ENCODE data around the gene CALN1. TPM values are rescaled to one million over a fixed set of nuclear protein-coding genes. Genes with fewer than 3 reads are reported as not detected.

Gene CALN1
- total and polyA plus RNA-seq, 2 donors: 0.13 to 0.42 TPM

- H3K27ac ChIP-seq (ENCODE audit: low read depth): no peak overlapping the region
- no peaks in the 10 kb centered on the region for H3K4me1 ChIP-seq (ENCODE audit: insufficient read depth)
- no peak overlapping the region for H3K4me3 ChIP-seq (ENCODE audit: low read depth, low read length)
- 88% methylated on average over 3 of the region's 3 CpGs for WGBS
- no peaks in the 10 kb centered on the region for H3K36me3 ChIP-seq (ENCODE audit: insufficient read depth)
- DNase-seq (ENCODE audit: extremely low spot score): no peak
Observed at GRCh38 chr7:72156671-72157070, 255.5 kb downstream of the CALN1 start.

- WGBS: 79% methylated on average over 5 of the region's 5 CpGs
- no peak for DNase-seq (ENCODE audit: extremely low spot score)
- no peak overlapping the region for H3K27ac ChIP-seq (ENCODE audit: low read depth)
Observed at GRCh38 chr7:72153132-72153512, 259.0 kb downstream of the CALN1 start.

GRCh38 chr7:72152161-72153131 is 259.7 kb downstream of the CALN1 start:
- Histone ChIP-seq H3K4me3 (ENCODE audit: low read depth, low read length) (no peak overlapping the region), H3K27ac (ENCODE audit: low read depth) (no peak overlapping the region), H3K36me3 (ENCODE audit: insufficient read depth) (no peaks in the 10 kb centered on the region), H3K4me1 (ENCODE audit: insufficient read depth) (no peaks in the 10 kb centered on the region)
- DNase-seq (ENCODE audit: extremely low spot score): no peak
- 60% methylated on average over 7 of the region's 7 CpGs for WGBS

More at GRCh38 chr7:72153132-72153512, 259.0 kb downstream of the CALN1 start:
- no peaks in the 10 kb centered on the region for H3K4me1 ChIP-seq (ENCODE audit: insufficient read depth)
- no peaks in the 10 kb centered on the region for H3K36me3 ChIP-seq (ENCODE audit: insufficient read depth)
- no peak overlapping the region for H3K4me3 ChIP-seq (ENCODE audit: low read depth, low read length)

DNA sequence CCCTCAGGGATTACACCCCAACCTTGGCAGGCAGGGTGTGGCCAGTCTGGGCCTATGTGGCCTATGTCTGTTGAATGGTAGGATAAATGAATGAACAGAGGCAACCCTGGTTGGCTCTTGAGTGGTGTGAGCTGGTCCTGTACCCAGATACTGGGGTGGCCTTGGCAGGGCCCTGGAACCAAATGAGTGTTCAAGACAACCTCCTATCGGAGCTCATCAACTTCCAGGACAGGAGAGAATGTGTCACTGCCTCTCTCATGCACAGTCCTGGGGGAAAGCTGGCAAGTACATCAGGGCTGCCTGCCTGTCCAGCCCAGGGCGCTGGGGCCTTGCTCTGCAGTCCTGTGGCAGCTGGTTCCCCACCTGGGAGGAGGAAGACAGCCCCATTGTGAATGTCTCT is 271.6 kb downstream of the CALN1 start:
- Histone ChIP-seq H3K4me1 (ENCODE audit: insufficient read depth) (no peaks in the 10 kb centered on the region), H3K4me3 (ENCODE audit: low read depth, low read length) (no peak overlapping the region), H3K36me3 (ENCODE audit: insufficient read depth) (no peaks in the 10 kb centered on the region), H3K27ac (ENCODE audit: low read depth) (no peak overlapping the region)
- 79% methylated on average over 2 of the region's 2 CpGs for WGBS
- no peak for DNase-seq (ENCODE audit: extremely low spot score)

DNA sequence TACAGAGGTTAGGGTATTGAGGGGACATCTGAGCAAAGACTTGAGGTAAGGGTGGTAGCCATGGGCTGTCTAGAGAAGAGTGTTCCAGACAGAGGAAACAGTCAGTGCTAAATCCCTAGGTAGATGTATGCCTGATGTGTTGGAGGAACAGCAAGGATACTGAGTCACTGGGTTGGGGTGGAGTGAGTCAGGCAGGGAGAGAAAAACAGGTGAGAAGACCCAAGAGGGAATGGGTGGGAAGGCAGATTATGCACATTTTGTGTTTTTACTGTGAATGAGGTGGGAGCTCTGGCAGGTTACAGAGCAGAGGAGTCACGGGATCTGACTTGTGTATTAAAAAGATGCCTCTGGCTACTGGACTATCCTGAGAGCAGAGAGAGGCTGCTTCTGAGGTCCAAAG is 285.0 kb downstream of the CALN1 start:
- Histone ChIP-seq H3K4me3 (ENCODE audit: low read depth, low read length) (no peak overlapping the region), H3K36me3 (ENCODE audit: insufficient read depth) (no peaks in the 10 kb centered on the region), H3K4me1 (ENCODE audit: insufficient read depth) (no peaks in the 10 kb centered on the region), H3K27ac (ENCODE audit: low read depth) (no peak overlapping the region)
- WGBS: 67% methylated on average over 1 of the region's 1 CpG
- DNase-seq (ENCODE audit: extremely low spot score): no peak

GRCh38 chr7:72123913-72124312 is 288.2 kb downstream of the CALN1 start:
- H3K4me1 ChIP-seq (ENCODE audit: insufficient read depth): no peaks in the 10 kb centered on the region
- H3K4me3 ChIP-seq (ENCODE audit: low read depth, low read length): no peak overlapping the region
- no peaks in the 10 kb centered on the region for H3K36me3 ChIP-seq (ENCODE audit: insufficient read depth)
- H3K27ac ChIP-seq (ENCODE audit: low read depth): no peak overlapping the region
- WGBS: 66% methylated on average over 5 of the region's 5 CpGs
- no peak for DNase-seq (ENCODE audit: extremely low spot score)

DNA sequence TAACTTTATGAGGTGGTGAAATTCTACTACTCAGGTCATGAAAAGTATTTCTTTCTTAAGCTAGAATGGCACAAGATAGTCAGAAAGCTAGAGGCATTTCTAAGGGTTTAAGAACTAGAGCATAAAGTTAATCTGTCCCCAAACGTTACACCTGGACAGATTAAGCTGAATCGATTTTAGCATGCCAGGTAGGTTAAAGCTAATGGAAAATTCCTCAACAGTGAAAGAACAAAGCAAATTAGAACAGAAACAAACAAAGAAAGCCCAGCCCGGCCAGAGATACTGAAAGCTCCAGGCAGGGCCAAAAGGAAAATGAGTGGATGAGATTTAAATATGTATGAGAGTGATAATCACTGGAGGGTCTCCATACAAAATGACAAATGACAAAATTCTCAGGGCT is 293.8 kb downstream of the CALN1 start:
- Histone ChIP-seq H3K36me3 (ENCODE audit: insufficient read depth) (no peaks in the 10 kb centered on the region), H3K4me3 (ENCODE audit: low read depth, low read length) (no peak overlapping the region), H3K27ac (ENCODE audit: low read depth) (no peak overlapping the region), H3K4me1 (ENCODE audit: insufficient read depth) (no peaks in the 10 kb centered on the region)
- WGBS: 78% methylated on average over 3 of the region's 3 CpGs
- DNase-seq (ENCODE audit: extremely low spot score): no peak

GRCh38 chr7:72114129-72114528 is 298.0 kb downstream of the CALN1 start:
- 84% methylated on average over 2 of the region's 2 CpGs for WGBS
- Histone ChIP-seq H3K4me3 (ENCODE audit: low read depth, low read length) (no peak overlapping the region), H3K36me3 (ENCODE audit: insufficient read depth) (no peaks in the 10 kb centered on the region), H3K4me1 (ENCODE audit: insufficient read depth) (no peaks in the 10 kb centered on the region), H3K27ac (ENCODE audit: low read depth) (no peak overlapping the region)
- DNase-seq (ENCODE audit: extremely low spot score): no peak

DNA sequence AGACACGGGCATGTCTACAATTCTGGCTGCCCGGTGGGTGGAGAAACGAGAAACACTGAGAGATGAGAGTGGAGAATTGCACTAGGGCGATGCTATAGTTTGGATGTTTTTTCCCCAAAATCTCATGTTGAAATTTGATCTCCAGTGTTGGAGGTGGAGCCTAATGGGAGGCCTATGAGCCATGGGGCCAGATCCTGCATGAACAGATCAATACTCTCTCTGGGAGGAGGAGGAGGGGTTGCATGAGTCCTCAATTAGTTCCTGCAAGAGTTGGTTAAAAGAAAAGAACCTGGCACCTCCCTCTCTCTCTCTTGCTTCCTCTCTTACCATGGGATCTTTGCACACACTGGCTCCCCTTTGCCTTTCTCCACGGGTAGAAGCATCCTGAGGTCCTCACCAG is 299.1 kb downstream of the CALN1 start:
- no peak overlapping the region for H3K27ac ChIP-seq (ENCODE audit: low read depth)
- H3K4me1 ChIP-seq (ENCODE audit: insufficient read depth): no peaks in the 10 kb centered on the region
- no peak overlapping the region for H3K4me3 ChIP-seq (ENCODE audit: low read depth, low read length)
- DNase-seq (ENCODE audit: extremely low spot score): no peak
- no peaks in the 10 kb centered on the region for H3K36me3 ChIP-seq (ENCODE audit: insufficient read depth)
- WGBS: 40% methylated on average over 5 of the region's 5 CpGs

GRCh38 chr7:72112530-72112929 is 299.6 kb downstream of the CALN1 start:
- 31% methylated on average over 4 of the region's 4 CpGs for WGBS
- H3K4me3 ChIP-seq (ENCODE audit: low read depth, low read length): no peak overlapping the region
- H3K27ac ChIP-seq (ENCODE audit: low read depth): no peak overlapping the region
- DNase-seq (ENCODE audit: extremely low spot score): no peak
- no peaks in the 10 kb centered on the region for H3K36me3 ChIP-seq (ENCODE audit: insufficient read depth)
- H3K4me1 ChIP-seq (ENCODE audit: insufficient read depth): no peaks in the 10 kb centered on the region

DNA sequence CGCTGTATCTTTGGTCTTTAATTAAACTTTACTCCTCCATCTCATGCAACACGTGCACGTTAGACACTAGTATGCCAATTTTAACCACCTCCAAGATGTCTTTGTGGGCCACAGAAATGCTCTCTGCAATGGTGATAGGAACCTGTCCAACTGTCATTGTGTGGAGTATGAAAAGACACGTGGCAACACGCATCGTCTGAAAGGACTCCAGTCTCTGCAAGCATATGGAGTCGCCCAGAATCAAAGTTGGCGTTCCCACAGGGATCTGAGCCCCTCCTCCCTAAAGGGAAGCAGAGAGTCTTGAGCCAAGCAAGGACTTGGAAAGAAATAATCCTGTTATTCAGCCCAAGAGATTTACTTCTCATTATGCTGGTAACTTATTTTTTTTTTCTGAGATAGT is 301.1 kb downstream of the CALN1 start:
- no peak for DNase-seq (ENCODE audit: extremely low spot score)
- no peaks in the 10 kb centered on the region for H3K4me1 ChIP-seq (ENCODE audit: insufficient read depth)
- no peak overlapping the region for H3K27ac ChIP-seq (ENCODE audit: low read depth)
- H3K36me3 ChIP-seq (ENCODE audit: insufficient read depth): no peaks in the 10 kb centered on the region
- 87% methylated on average over 8 of the region's 8 CpGs for WGBS
- no peak overlapping the region for H3K4me3 ChIP-seq (ENCODE audit: low read depth, low read length)

DNA sequence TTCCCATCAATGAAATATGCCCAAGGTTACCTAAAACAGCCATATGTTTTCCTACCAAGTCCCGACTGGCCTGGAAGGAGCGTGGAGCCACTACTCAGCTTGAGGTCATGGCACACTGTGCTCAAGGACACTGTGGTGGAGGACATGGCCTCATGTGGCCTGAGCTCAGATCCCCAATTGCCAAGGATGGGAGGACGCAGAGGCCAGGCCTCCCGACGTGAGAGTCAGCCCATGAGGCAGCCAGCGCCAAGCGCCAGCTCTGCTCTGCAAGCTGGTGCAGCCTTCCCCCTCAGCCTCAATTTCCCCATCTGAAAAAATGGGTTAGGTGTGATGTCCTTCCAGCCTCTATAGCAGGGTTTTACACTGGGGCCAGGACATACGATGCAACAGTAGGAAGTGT is 302.6 kb downstream of the CALN1 start:
- H3K27ac ChIP-seq (ENCODE audit: low read depth): no peak overlapping the region
- no peak for DNase-seq (ENCODE audit: extremely low spot score)
- WGBS: 95% methylated on average over 8 of the region's 8 CpGs
- H3K36me3 ChIP-seq (ENCODE audit: insufficient read depth): no peaks in the 10 kb centered on the region
- H3K4me3 ChIP-seq (ENCODE audit: low read depth, low read length): no peak overlapping the region
- no peaks in the 10 kb centered on the region for H3K4me1 ChIP-seq (ENCODE audit: insufficient read depth)

- Histone ChIP-seq H3K27ac (ENCODE audit: low read depth) (no peak overlapping the region), H3K36me3 (ENCODE audit: insufficient read depth) (no peaks in the 10 kb centered on the region), H3K4me3 (ENCODE audit: low read depth, low read length) (no peak overlapping the region), H3K4me1 (ENCODE audit: insufficient read depth) (no peaks in the 10 kb centered on the region)
- DNase-seq (ENCODE audit: extremely low spot score): no peak
- 61% methylated on average over 1 of the region's 1 CpG for WGBS
Observed at GRCh38 chr7:72106405-72106804, 305.7 kb downstream of the CALN1 start.

DNA sequence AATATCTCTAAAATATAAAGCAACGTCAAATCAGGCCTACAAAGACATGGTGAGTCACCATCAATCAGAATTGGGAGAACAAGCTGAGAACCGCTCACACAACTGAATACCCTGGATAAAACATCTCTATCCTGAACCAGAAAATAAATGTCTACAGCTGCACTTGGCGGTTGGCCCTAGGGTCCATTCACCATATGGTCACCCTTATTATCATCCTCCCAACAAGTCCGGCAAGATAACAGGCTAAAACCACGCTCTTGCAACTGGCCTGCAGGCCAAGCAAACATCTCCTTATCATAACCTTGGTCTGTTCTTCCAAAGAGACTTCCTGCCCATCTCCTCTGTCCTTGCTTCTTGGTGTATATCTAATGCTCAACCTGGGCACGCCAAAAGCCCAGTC is 310.7 kb downstream of the CALN1 start:
- Histone ChIP-seq H3K36me3 (ENCODE audit: insufficient read depth) (no peaks in the 10 kb centered on the region), H3K4me1 (ENCODE audit: insufficient read depth) (no peaks in the 10 kb centered on the region), H3K4me3 (ENCODE audit: low read depth, low read length) (no peak overlapping the region), H3K27ac (ENCODE audit: low read depth) (no peak overlapping the region)
- 77% methylated on average over 6 of the region's 6 CpGs for WGBS
- DNase-seq (ENCODE audit: extremely low spot score): no peak
